Renal pelvis (tissue), 4 donors: ENCODE data around the gene TOMM22. TPM values are rescaled to one million over a fixed set of nuclear protein-coding genes. Genes with fewer than 3 reads are reported as not detected.

ENCODE experiments used
- DNase-seq: peaks from one replicate; pipeline ENCODE4 v3.0.0-alpha.2; 2013
- polyA plus RNA-seq, 3 donors: library from polyadenylated mRNA; unstranded; fragments of 120-200 nt; gene quantifications; one replicate each; pipeline ENCODE4 v1.2.1, GENCODE V29; 2013; ENCODE audit not compliant: insufficient read length in 3 of 3

TOMM22 gene
- polyA plus RNA-seq, 3 donors = 81.7 to 106 (median 95.8) TPM

DNA sequence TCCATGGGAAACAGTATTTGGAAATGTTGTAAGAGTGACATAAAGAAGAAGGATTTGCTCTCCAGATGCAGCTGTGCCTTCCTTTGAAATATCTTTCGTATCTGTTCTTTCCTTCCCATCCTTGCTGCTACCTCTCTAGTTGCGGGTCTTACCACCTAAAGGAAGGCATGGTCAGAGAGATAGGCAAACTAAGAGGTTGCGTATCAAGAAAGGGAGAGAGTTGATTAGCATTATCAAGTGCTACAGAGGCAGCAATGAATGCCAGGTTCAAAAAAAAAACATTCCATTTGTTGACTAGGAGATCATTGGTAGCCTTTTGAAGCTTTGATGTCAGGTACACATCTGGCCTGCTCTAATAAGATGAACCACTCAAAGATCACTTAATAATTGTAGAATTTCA is 28.6 kb downstream of the TOMM22 start:
- no peak for DNase-seq

DNA sequence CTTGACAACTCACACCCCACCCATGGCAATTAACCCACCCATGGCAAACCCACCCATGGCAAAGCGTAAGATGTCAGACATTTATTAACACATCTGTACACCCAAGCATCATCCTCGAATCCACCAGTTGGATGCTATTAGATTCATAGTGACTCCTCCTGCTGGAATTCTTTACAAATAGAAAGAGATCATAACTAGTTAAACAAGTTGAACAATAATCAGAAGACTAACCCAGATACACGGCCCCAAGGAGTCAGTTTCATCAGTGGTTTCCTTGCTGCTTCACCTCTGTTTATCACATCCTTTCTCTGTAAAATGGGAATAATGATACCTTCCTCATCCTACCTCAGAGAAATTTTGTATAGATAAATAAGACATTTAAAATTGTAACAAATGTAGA is 29.1 kb downstream of the TOMM22 start:
- no peak for DNase-seq

DNA sequence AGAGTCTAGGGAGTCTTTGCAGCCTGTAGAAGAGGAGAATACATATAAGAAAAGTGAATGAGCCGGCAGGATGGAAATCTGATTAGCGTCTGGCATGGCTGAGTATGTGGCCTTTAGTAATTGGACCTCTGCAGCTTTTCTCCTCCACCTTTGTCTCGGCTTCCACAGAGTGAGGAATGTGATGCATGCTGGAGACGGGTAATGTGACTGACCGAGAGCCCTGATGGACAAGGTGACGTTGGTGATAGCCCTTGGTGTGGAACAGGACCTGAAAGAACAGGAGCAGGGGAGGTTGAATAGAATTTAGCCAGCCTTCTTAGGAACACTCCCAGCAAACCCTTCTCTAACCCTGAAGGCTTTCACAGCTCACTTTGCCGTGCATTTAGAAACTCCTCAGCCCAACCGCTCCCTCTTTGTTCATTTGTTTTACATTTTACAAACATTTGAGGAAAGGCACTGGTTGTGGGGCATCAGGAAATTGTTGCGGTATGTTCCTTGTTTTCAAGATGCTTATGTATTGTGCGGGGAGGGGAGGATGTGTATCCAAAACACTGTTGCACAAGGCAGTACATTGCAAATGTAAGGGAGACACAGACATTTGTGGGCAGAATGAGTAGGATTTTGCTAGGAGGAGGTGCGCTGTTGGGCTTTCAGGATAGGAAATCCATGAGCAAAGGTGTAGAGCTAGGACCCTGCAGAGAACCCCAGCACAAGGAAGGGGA is 30.9 kb downstream of the TOMM22 start:
- DNase-seq = peak; percentile 64

DNA sequence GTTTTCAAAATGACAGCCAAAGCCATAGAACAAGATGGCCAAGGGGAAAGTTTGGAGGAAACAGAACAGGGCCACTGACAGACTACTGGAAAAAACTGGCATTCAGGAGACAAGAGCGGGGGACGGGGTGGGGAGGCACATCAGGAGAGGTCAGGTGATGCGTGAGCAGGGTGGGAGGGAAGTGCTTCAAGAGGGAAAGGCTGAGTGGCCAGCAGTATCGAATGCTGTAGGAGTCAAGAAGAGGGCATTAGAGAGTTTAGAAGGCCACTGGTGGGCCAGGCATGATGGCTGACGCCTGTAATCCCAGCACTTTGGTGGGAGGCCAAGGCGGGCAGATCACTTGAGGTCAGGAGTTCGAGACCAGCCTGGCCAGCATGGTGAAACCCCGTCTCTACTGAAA is 32.2 kb downstream of the TOMM22 start:
- no peak for DNase-seq

DNA sequence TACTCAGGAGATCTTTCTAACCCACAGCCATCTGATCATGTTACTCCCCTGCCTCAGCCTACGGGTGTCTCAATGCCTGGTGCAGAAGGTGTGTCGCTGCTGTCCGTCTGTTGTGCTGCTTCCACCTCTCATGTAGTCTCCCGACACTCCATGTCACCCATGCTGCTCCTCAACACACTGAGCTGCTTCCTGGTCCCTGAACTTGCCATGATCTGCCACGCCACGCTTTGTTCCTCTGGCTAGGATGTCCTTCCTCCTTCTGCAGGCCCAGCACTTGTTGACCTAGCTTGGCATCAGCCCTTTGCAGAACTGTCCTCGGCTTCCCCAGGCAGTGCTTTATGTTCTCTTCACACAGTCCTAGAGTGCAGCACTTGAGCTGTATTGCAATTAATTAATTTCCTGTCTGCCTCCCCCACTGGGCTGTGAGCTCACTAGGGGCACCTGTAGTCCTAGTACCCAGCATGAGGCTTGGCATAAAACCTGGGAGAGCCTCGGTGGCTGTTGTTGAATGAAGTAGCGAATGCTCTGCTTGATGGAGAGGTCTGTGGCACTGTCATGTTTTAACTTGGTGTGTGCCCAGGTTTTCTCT is 33.5 kb downstream of the TOMM22 start:
- no peak for DNase-seq

DNA sequence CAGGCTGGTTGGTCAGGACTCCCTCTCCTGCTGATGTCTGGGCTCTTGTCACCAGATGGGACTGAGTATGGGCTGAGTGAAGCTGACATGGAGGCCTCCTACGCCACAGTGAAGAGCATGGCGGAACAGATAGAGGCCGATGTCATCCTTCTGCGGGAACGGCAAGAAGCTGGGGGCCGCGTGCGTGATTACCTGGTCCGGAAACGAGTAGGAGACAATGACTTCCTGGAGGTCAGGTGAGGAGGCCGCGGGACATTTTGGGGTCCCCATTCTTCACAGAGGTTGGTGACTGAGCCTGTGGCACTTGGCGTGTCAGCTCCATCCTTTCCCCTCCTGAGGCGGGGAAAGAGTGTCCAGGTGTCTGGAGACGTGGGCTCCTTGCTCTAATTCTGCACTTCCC is 34.1 kb downstream of the TOMM22 start:
- DNase-seq = no peak

DNA sequence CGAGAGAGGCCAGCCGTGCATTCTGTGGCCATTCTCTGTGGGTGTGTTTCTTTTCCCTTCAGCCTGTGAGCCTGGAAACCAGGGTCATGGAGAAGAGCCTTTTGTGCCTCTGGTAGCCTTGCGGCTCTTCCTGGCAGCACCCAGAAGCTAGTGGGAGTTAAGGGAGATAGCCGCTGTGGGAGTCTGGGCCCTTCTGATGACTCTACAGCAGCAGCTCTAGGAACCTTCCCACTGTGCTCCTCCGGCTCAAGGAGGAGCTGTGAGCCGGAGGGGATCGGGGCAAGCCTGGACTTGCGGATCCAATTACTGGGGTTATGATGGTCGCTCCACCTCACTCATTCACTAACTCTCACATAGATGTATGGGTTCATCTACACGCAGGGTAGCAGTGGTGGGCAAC is 34.5 kb downstream of the TOMM22 start:
- no peak for DNase-seq

DNA sequence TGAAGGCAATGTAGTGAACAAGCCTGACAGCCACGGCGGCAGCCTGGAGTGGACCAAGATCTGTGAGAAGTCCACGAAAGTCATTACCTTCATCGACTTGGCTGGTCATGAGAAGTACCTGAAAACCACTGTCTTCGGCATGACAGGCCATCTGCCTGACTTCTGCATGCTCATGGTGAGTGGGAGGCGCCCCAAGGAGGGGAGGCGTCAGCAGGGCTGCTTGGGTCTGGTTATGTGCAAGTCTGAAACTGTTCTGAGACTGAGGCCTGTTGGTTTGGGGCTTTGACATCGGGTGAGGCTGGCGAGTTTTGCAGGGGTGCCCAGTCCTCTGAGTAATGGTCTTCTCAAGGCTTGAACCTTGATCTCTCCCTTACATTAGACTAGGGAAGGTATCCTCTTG is 35.1 kb downstream of the TOMM22 start:
- no peak for DNase-seq

DNA sequence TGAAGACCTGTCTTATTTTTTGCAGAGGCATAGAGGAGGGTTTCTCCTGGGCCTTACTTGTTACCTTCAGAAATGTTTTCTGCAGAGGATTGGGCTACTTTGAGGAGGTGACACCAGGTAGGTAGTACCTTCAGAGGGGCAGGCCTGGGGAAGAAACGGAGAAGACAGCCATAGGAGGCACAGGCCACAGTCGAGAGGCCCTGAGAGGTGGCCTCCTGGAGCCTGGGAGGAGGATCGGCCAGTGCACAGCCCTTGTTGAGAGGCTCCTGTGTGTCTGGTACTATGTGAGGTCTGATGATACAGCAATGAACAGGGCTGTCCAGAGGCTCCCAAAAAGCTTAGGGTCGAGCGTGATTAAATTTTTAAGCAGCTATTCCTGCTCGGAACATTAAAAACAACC is 35.5 kb downstream of the TOMM22 start:
- no peak for DNase-seq

DNA sequence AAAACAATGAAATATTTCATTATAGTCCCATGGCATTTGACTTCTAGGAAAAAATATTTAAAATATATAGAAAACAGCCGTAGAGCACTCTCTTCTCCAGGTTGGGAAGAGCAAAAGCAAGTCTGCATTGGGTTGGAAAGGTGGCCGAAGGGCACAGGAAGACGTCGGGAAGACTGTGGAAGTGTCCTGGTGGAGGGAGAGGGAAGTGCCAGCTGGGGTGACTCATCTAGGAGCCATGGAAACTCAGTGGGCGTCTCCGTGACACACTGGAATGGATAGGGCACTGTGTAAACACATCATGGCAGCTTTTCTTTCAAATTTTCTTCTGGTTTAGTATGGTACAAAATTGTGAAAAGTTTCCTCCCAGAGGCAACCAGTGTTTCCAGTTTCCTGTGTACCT is 36.7 kb downstream of the TOMM22 start:
- no peak for DNase-seq

DNA sequence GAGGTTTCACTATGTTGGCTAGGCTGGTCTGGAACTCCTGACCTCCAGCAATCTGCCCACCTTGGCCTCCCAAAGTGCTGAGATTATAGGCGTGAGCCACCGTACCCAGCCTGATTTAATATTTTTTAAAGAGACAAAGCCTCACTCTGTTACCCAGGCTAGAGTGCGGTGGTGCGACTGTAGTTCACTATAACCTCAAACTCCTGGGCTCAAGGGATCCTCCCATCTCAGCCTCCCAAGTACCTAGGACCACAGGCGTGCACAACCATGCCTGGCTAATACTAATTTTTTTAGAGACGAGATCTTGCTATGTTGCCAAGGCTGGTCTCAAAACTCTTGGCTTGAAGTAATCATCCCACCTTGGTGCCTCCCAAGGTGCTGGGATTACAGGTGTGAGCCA is 37.4 kb downstream of the TOMM22 start:
- no peak for DNase-seq

DNA sequence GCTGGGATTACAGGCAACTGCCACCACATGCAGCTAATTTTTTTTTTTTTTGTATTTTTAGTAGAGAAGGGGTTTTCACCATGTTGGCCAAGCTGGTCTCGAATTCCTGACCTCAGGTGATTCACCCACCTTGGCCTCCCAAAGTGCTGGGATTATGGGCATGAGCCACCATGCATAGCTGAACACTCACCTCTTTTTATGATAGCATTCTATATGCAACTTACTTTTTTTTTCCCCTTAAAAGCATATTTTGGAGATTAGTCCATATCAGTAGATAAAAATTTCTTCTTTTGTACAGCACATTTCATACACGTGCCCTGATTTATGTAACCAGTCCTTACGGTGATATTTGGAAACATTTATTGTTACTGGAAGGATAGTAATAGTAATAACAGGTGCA is 38.6 kb downstream of the TOMM22 start:
- DNase-seq = no peak

DNA sequence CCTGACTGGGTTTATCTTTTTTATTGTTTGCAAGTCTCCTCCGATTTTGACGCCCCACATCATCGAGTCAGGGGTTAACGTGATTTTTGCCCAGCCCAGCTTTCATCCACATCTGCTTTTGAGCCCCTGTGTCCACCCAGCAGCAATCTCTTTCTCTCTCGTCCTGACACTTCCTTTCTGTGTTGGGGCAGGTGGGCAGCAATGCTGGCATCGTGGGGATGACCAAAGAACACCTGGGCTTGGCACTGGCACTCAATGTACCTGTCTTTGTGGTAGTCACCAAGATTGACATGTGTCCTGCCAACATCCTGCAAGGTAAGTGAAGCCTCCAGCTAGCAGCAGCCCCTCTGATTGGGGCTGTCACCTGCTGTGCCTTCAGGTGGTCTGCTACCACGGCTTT is 39.8 kb downstream of the TOMM22 start:
- DNase-seq = no peak

DNA sequence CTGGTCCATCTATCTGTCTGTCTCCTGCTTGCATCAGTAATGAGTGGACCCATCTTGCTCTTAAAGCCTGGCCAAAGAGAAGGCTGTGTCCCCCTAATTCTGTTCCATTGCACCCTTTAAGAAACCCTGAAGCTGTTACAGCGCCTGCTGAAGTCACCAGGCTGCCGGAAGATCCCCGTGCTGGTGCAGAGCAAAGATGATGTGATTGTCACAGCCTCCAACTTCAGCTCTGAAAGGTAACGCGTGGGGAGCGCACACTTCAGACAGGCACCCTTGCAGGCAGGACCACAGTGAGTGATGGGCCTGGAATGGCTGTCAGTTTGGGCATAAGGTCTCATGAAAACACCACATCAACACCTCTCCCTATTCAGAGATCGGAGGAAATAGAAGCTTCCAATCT is 42.4 kb downstream of the TOMM22 start:
- no peak for DNase-seq

DNA sequence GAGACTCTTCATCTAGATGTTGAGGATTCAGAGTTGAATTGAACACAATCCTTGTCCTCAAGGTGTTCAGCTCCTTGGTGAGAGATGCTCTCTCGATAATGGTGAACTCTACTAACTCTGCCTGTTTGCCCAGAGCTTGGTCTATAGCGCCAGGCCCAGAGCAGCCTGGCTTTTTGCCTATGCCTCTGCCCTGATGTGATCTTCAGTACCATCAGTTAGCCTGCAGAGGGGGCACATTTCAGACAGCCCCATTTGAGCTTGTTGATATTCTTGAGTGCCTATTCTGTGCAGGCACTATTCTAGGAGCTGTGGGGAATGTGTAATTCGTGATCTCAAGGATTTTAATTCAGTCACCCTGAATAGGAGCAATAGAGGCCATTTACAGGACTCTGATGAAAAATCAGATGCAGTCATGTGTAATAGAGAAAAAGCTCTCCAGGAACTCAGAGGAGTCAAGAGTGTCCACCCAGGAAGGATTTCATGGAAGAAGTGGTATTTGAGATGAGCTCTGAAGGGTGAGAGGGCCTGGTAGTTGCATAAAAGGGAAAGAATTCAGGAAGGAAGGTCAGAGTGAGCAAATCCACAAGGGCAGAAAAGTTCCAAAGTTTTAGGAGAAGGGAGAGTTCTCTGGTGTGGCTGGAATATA is 43.3 kb downstream of the TOMM22 start:
- DNase-seq = no peak

DNA sequence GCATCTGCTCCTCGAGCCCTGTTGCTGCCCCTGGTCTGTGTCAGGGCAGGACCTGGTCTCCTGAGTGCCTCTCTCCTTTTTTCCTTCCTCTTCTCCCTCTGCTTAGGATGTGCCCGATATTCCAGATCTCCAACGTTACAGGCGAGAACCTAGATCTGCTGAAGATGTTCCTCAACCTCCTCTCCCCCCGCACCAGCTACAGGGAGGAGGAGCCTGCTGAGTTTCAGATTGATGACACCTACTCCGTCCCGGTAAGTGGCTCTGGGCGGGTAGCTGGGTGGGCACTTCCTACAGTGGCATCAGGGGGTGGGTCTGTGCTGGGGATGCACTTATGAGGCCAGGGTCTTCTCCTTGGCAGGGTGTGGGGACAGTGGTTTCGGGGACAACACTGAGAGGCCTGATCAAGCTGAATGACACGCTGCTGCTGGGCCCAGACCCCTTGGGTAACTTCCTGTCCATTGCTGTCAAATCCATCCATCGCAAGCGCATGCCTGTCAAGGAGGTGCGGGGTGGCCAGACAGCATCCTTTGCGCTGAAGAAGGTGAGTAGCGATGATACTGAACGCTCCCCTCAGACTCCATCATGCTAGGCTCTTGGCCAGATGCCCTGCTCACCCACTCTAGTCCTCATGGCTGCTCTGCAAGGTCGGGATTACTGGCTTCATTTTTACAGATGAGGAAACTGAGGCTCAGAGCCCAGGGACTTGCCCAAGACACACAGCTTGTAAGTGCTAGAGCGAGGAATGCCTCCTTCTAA is 44.3 kb downstream of the TOMM22 start:
- no peak for DNase-seq

DNA sequence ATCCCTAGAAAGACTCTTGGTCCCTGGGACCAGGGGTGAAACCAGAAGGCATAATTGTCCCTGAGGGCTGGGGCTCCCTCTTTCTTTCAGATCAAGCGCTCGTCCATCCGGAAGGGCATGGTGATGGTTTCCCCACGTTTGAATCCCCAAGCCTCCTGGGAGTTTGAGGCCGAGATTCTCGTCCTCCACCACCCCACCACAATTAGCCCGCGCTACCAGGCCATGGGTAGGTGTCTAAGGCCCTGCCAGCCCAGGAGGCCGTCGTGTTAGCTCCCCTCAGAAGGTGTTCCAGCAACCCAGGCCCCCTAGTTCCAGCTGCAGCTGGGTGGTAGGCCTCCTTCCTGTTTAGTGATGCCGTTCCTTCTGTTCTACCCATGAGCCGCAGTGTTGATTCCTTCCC is 45.4 kb downstream of the TOMM22 start:
- DNase-seq = no peak

DNA sequence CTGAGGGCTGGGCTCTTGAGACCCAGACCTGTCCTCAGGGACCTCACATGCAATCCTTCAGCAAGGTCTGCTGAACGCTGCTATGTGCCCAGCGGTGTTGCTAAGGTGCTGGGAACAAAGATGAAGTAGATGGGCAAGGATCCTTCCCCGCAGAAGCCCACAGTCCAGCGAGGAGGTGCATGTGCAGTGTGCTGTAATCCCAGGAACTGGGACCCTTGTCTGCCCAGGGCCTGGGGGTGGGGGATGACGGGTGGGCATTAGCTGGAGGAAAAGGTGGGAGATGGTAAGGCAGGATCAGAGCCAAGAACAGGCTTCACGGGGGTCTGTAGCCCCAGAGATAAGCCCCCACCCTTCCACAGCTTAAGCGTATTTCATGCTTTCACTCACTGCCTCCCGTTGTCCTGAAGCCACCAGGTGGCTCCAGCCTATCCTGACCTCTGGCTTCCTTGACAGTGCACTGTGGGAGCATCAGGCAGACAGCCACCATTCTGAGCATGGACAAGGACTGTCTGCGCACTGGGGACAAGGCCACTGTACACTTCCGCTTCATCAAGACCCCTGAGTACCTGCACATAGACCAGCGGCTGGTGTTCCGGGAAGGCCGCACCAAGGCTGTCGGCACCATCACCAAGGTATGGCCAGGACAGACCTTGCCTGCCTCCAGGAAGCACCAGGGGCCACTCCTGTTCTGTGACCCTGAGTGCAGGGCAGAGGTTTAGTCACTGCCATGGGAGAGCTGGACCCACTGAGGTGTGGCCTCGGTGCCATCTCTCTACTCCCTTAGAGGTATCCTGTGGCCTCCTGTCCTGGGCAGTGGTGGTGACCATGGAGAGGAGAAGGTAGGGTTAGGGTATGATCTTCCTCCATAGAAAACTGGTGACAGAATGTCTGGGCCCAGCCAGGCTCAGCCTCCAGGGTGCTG is 46.0 kb downstream of the TOMM22 start:
- DNase-seq = no peak

DNA sequence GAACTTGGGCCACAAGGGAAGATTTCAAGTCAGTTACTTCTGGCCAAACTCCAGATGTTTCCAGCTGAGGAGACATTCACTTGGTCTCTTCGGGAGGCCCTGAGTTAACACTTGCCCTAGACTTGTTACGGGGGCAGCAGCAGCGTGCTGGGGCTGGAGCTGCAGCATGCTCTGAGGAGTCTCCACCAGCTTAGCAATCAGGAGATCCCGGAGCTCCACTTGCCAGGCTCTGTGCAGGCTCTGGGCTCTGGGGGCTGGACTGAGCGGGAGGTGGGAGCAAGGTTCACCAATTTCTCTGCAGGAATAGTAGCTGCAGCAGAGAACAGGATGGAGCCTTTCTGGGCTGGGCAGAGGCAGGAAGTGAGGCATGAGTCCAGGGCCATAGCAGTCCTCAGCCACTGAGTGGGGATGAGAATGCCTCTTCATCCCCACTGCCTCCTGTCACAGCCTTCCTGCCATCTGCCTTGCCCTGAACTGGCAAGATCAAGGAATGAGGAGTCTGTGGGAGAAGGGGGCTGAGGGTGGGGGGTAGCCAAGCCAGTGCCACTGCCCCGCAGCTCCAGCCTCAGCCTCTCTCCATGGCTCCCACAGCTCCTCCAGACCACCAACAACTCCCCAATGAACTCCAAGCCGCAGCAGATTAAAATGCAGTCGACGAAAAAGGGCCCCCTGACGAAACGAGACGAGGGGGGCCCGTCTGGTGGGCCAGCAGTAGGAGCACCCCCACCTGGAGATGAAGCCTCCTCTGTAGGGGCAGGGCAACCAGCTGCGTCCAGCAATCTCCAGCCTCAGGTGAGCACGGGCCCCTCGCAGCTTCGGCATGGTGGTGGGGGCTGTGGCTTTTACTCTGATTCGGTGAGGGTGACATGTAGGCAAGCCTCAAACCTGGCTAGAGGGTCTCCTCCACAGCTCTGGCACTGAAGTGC is 47.4 kb downstream of the TOMM22 start:
- DNase-seq = no peak

DNA sequence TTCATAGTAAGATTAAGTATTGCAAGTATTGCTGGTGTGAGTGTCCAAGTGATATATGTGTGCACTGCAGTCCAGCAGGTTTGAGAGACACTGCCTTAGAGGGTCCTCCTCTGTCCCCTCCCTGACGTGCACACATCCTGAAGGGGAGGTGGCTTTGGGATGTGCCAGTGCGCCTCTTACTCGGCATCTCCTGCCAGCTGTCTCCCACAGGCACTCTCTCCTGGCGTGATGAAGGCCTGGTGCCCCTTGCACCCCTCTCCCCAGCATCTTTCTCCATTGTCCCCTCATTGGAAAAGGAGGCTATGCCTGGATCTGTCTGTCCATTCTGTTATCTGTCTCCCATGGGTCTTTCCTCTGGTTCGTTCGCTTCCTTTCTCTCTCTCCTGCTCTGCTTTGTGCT is 48.2 kb downstream of the TOMM22 start:
- no peak for DNase-seq
